ENCODE data around the gene SEMA3B.
A peak's percentile ranks its signal among the peaks of the same experiment; 100 is the strongest.

SEMA3B gene

DNA sequence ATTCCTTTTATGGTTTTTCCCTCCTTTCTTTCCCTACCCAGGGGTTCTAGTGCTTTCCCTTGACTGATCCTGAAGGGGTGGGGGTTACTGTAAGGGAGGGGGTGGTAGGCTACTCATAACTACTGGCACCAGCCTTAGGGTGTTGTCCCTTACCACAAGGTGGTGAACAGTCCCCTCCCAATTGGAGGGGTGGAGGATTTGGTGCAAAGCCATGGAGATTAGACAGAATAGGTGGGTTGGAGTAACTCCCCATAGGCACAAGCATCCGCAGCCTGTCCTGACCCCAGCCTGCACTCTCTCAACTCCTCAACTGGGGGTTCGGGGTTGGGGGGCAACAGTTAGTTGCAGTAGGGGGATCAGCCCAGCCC, 56.1 kb downstream of the SEMA3B start:
- no peak overlapping the region for H2AFZ ChIP-seq (ENCODE audit: low read length, unreplicated experiment)
- peaks cover 18% of the 10 kb centered on the region for H3K79me2 ChIP-seq (ENCODE audit: control insufficient read depth, insufficient read depth, low read length, unreplicated experiment)
- H3K4me1 ChIP-seq (ENCODE audit: control insufficient read depth, insufficient read depth, low read length, unreplicated experiment), result peaks cover 33% of the 10 kb centered on the region
- H3K36me3 ChIP-seq (ENCODE audit: insufficient read depth, low read length), result peaks cover 5% of the 10 kb centered on the region; the same call in 1 of the 2 replicates
- H3K27ac ChIP-seq (ENCODE audit: low read depth, low read length), result no peak overlapping the region
- H3K4me3 ChIP-seq (ENCODE audit: low read depth, low read length), result no peak overlapping the region
- H3K27me3 ChIP-seq (ENCODE audit: insufficient read depth, low read length), result no peaks in the 10 kb centered on the region

DNA sequence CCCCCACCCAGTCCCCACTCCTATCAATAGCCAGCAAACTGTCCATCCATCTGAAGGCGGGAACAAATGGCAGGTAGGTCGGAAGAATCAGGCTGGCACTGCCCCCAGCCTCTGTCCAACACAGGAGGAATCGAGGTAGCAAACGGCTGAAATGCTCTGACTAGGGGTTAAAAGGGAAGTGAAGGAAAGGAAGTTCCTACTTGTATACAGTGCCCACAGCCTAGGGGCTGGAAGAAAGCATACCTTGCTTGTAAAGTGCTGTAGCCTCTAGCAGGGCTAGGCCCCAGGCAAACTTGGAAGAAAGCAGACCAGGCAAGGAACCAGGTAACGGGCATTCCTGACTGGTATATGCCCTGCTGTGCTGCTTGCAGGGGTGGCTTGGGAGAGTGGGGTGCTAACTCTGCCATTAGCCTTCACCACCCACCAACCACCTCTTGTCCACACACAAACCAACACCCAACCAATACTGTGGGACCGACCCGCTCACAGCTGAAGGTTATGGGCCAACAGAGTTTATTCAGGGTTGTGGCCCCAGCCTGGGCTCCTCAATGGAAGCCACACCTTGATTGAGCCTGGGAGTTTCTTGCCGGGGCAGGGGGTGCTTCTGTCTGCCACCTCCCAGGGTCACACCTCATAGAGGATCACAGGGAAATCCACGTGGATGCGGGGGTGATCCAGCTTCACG, 56.7 kb downstream of the SEMA3B start:
- Histone ChIP-seq H3K27me3 (ENCODE audit: insufficient read depth, low read length) (no peaks in the 10 kb centered on the region), H3K27ac (ENCODE audit: low read depth, low read length) (no peak overlapping the region), H2AFZ (ENCODE audit: low read length, unreplicated experiment) (no peak overlapping the region), H3K36me3 (ENCODE audit: insufficient read depth, low read length) (peaks cover 7% of the 10 kb centered on the region; the same call in 1 of the 2 replicates), H3K79me2 (ENCODE audit: control insufficient read depth, insufficient read depth, low read length, unreplicated experiment) (peaks cover 14% of the 10 kb centered on the region), H3K4me3 (ENCODE audit: low read depth, low read length) (no peak overlapping the region), H3K4me1 (ENCODE audit: control insufficient read depth, insufficient read depth, low read length, unreplicated experiment) (peaks cover 29% of the 10 kb centered on the region)

DNA sequence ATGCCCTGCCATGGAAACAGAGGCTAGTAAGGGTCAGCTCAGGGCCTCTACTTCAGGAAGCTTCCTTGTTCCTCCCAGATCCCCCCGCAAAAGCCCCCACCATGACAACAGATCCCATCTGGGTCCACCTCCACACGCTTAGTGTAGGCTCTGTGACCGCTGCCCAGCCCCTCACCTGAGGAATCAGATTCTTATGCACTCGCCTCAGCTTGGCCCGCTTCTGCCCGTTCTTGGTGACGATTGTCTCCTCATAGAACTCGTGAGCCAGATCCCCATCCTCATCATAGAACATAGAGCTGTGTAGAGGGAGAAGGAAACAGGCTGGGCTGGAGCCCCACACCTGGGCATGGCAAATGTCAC, 57.2 kb downstream of the SEMA3B start:
- H3K79me2 ChIP-seq (ENCODE audit: control insufficient read depth, insufficient read depth, low read length, unreplicated experiment), result peaks cover 14% of the 10 kb centered on the region
- H3K27ac ChIP-seq (ENCODE audit: low read depth, low read length), result no peak overlapping the region
- H2AFZ ChIP-seq (ENCODE audit: low read length, unreplicated experiment), result no peak overlapping the region
- H3K36me3 ChIP-seq (ENCODE audit: insufficient read depth, low read length), result peaks cover 8% of the 10 kb centered on the region; the same call in 1 of the 2 replicates
- H3K4me3 ChIP-seq (ENCODE audit: low read depth, low read length), result no peak overlapping the region; the same call in 1 of the 2 replicates
- no peaks in the 10 kb centered on the region for H3K27me3 ChIP-seq (ENCODE audit: insufficient read depth, low read length)
- H3K4me1 ChIP-seq (ENCODE audit: control insufficient read depth, insufficient read depth, low read length, unreplicated experiment), result peaks cover 29% of the 10 kb centered on the region

DNA sequence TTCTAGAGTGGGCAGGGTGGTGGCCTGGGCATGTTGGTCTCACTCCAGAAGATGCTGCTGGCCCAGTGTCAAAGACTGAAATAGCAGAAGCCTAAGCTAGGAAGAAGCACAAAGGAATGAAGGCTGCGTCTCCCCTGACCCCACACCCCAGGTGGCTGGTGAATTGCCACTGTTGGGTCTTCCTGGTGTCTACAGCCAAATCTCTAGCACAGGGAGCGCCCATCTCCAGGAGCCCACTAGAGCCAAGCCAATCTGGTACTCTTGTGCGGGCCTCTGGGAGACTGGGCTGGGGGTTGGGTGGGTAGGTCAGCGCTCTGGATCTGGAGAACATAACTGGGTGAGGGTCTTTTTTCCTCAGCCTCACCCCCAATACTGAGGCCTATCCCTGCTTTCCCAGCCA, 58.2 kb downstream of the SEMA3B start:
- H3K4me3 ChIP-seq (ENCODE audit: low read depth, low read length), result peak overlapping the region; percentile 87
- H3K27ac ChIP-seq (ENCODE audit: low read depth, low read length), result no peak overlapping the region
- peaks cover 24% of the 10 kb centered on the region for H3K4me1 ChIP-seq (ENCODE audit: control insufficient read depth, insufficient read depth, low read length, unreplicated experiment)
- H3K36me3 ChIP-seq (ENCODE audit: insufficient read depth, low read length), result peaks cover 17% of the 10 kb centered on the region; the same call in 1 of the 2 replicates
- peaks cover 20% of the 10 kb centered on the region for H3K79me2 ChIP-seq (ENCODE audit: control insufficient read depth, insufficient read depth, low read length, unreplicated experiment)
- H2AFZ ChIP-seq (ENCODE audit: low read length, unreplicated experiment), result no peak overlapping the region
- no peaks in the 10 kb centered on the region for H3K27me3 ChIP-seq (ENCODE audit: insufficient read depth, low read length)
